ENCODE results near the gene RRP1B. TPM values are rescaled to one million over a fixed set of nuclear protein-coding genes. Genes with fewer than 3 reads are reported as not detected.

Gene RRP1B
- total and polyA plus RNA-seq, 11 donors: 3.6 to 16.1 (median 9.5) TPM

GRCh38 chr21:43727519-43728153 is 68.3 kb downstream of the RRP1B start:
- intact Hi-C loops (cut with DNase I): loop anchor here in 7 of 10 donors (2.0 to 10.0 kb wide), 8 partner anchors 47 to 177 kb away; partner anchors contain the start of genes CSTB (in 4 of the 7), HSF2BP (in 2 of the 7), RRP1B (in 2 of the 7) and RRP1 (in 1 of the 7)
- no peak for TF ChIP-seq POLR2A (IDR thresholded peaks at IDR 0.05)
- TF ChIP-seq CTCF (IDR thresholded peaks at IDR 0.05): no peak
- H3K4me3 ChIP-seq: peak overlapping the region in 11 of 12 donors; percentile 52 to 78 (median 65)

DNA sequence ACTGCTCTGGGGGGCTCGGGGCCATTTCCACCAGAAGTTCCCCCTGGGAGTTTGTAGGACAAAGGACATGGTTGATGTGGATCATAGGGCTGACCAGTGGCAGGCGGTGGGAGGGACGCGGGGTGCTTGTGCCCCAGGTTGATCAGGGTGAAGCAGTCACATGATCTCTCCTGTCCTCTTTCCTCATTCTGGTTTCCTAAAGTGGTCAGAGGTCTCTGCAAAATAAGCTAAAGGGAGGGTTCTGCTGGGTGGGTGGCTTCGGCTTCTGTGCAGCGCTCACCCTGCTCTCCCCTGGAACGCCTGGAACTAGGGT is 68.8 kb downstream of the RRP1B start:
- Histone ChIP-seq H3K27ac (peak overlapping the region; percentile 79 to 96 (median 92)), H3K36me3 (peaks cover 0 to 18% (median 3%) of the 10 kb centered on the region in 9 donors), H3K4me3 (peak overlapping the region; percentile 50 to 78 (median 64)), H3K27me3 (no peaks in the 10 kb centered on the region), H3K9me3 (no peaks in the 10 kb centered on the region), H3K4me1 (peaks cover 10 to 74% (median 51%) of the 10 kb centered on the region in 12 donors)
- no peak for TF ChIP-seq CTCF (IDR thresholded peaks at IDR 0.05)
- no peak for TF ChIP-seq POLR2A (IDR thresholded peaks at IDR 0.05)
- intact Hi-C loops (cut with DNase I): loop anchor here in 7 of 10 donors (2.0 to 10.0 kb wide), 8 partner anchors 47 to 177 kb away; partner anchors contain the start of genes CSTB (in 4 of the 7), HSF2BP (in 2 of the 7), RRP1B (in 2 of the 7) and RRP1 (in 1 of the 7)
- WGBS, 4 donors: 17 to 25% (median 21%) methylated on average over 5 to 7 of the region's 7 CpGs
- DNase-seq (peak in 1 of 5 donors; percentile 44), ATAC-seq (peak in 3 of 4 donors; percentile 4 to 26 (median 19))

More at GRCh38 chr21:43727519-43728153, 68.3 kb downstream of the RRP1B start:
- Histone ChIP-seq H3K27ac (peak overlapping the region; percentile 79 to 96 (median 92)), H3K36me3 (peaks cover 0 to 18% (median 3%) of the 10 kb centered on the region in 9 donors), H3K4me1 (peaks cover 10 to 74% (median 50%) of the 10 kb centered on the region in 12 donors), H3K27me3 (no peaks in the 10 kb centered on the region), H3K9me3 (no peaks in the 10 kb centered on the region)
- 47 to 57% (median 55%) methylated on average over 9 to 10 of the region's 10 CpGs for WGBS, 4 donors
- DNase-seq (peak in 3 of 5 donors; percentile 57 to 68 (median 66)), ATAC-seq (peak; percentile 7 to 34 (median 18))

GRCh38 chr21:43728467-43729390 is 69.4 kb downstream of the RRP1B start:
- Histone ChIP-seq H3K4me1 (peaks cover 10 to 80% (median 53%) of the 10 kb centered on the region in 12 donors), H3K36me3 (peaks cover 0 to 15% (median 2%) of the 10 kb centered on the region in 9 donors), H3K27me3 (no peaks in the 10 kb centered on the region), H3K9me3 (no peaks in the 10 kb centered on the region), H3K27ac (peak overlapping the region; percentile 79 to 96 (median 92)), H3K4me3 (peak overlapping the region; percentile 50 to 78 (median 64))
- 3 to 14% (median 5%) methylated on average over 28 to 59 of the region's 59 CpGs for WGBS, 4 donors
- intact Hi-C loops (cut with DNase I): loop anchor here in 7 of 10 donors (2.0 to 10.0 kb wide), 8 partner anchors 46 to 176 kb away; partner anchors contain the start of genes CSTB (in 4 of the 7), HSF2BP (in 2 of the 7), RRP1B (in 2 of the 7) and RRP1 (in 1 of the 7)
- TF ChIP-seq CTCF (IDR thresholded peaks at IDR 0.05) (peak; percentile 16 to 65 (median 48)), POLR2A (IDR thresholded peaks at IDR 0.05) (peak in 1 of 2 donors; percentile 73)
- peak; percentile 88 to 92 (median 91) for ATAC-seq
- DNase-seq: peak; percentile 95 to 98 (median 96)
